Heart right ventricle (tissue), 16 donors: ENCODE measurements around the gene AGBL2. TPM values are rescaled to one million over a fixed set of nuclear protein-coding genes. Genes with fewer than 3 reads are reported as not detected.

Source experiments
- ATAC-seq, 8 donors: fragments of 200-7000 bp; cut with Tn5 transposase; one replicate each; pipeline ENCODE4 v1.9.1; 2020; ENCODE audit warnings: mild to moderate bottlenecking in 8 of 8, moderate library complexity in 8 of 8, moderate number of reproducible peaks in 1 of 8
- DNase-seq, 2 donors: peaks; one replicate each; pipeline ENCODE4 v3.0.0-alpha.2; 2020
- H3K27ac ChIP-seq, 10 donors: fragments of 200-600 bp; sonication (generic) in 2 of 10; one replicate each; pipeline versions ENCODE4 v1.5.0 to v1.8.0; 2020 to 2022; ENCODE audit warnings: mild to moderate bottlenecking in 3 of 10
- H3K27me3 ChIP-seq, 7 donors: fragments of 200-600 bp; one replicate each; pipeline ENCODE4 v1.8.0; 2021 to 2022; ENCODE audit warnings: mild to moderate bottlenecking in 2 of 7
- H3K36me3 ChIP-seq, 9 donors: fragments of 200-600 bp; sonication (generic) in 1 of 9; one replicate each; pipeline versions ENCODE4 v1.5.0 to v1.8.0; 2020 to 2022; ENCODE audit warnings: mild to moderate bottlenecking in 2 of 9
- H3K4me1 ChIP-seq, 9 donors: fragments of 200-600 bp; sonication (generic) in 1 of 9; one replicate each; pipeline versions ENCODE4 v1.5.0 to v1.8.0; 2020 to 2022; ENCODE audit warnings: mild to moderate bottlenecking in 4 of 9
- H3K4me3 ChIP-seq, 10 donors: fragments of 200-600 bp; sonication (generic) in 2 of 10; one replicate each; pipeline versions ENCODE4 v1.5.0 to v1.8.0; 2020 to 2022; ENCODE audit warnings: mild to moderate bottlenecking in 7 of 10, moderate library complexity in 2 of 10
- H3K9me3 ChIP-seq, 11 donors: fragments of 200-600 bp in 10 of 11; sonication (generic) in 2 of 11; one replicate each; pipeline versions ENCODE4 v1.5.0 to v1.8.0; 2013 to 2022; ENCODE audit warnings: mild to moderate bottlenecking in 2 of 11, control low read depth in 1 of 11, moderate library complexity in 1 of 11
- WGBS, 2 donors: extraction: QIAGEN DNeasy Blood & Tissue Kit; methylation state at CpG; one replicate each; pipeline ENCODE4 v1.1.7; 2013; ENCODE audit warnings: inconsistent platforms in 1 of 2; 5-methylcytosine and 5-hydroxymethylcytosine counted together
- intact Hi-C, 10 donors: fragments of 100-400 bp; cut with DNase I; formaldehyde crosslinking; loops; one replicate each; pipeline versions ENCODE4 v1.11.1 to v1.14.2; 2022
- polyA plus RNA-seq, 2 donors: library from polyadenylated mRNA; stranded (reverse); fragments of 200-250 nt; gene quantifications; one replicate each; pipeline ENCODE4 v1.2.3, GENCODE V29; 2013
- total RNA-seq, 10 donors: library from RNA; stranded (reverse); fragmentation: NEBNext Ultra II Directional in 3 of 10; extraction: Animal tissue kit (Norgen Biotek cat#: 25700) in 3 of 10; gene quantifications; one replicate each; pipeline versions ENCODE4 v1.2.1 to v1.2.4, GENCODE V29; 2021 to 2023
- TF ChIP-seq, protein P1 (sequence below), 9 donors: fragments of 200-600 bp; sonication (generic) in 2 of 9; IDR thresholded peaks; one replicate each; pipeline versions ENCODE4 v1.5.0 to v1.8.0; 2021 to 2022; ENCODE audit warnings: antibody characterized with exemption in 9 of 9, mild to moderate bottlenecking in 5 of 9, moderate library complexity in 1 of 9
- donor health status: Arrhythmogenic right ventricular cardiomyopathy.
- donor health status: ischemic (EF 13 %, LVEDD 7.1; RV severe dilation, severe dysfunction).
- donor health status: healthy with polysubstance abuse.
- donor health status: DM: no; HTN: yes; CAD: no.
- donor health status: DM: no; HTN: no; CAD: no.
- donor health status: ischemic (EF 25% LVEDD 6.9; RV normal size, moderate dysfunction).
- donor health status: ischemic (EF 25% LVEDD 5.7; RV mildly dilated, moderate dysfunction).
- donor health status: healthy.
- donor health status: DM: yes; HTN: yes; CAD: no.
- donor health status: Ischemic cardiomyopathy.
- donor health status: ischemic (EF 35%, LVEDD 5.7; RV mildly dilated, moderate dysfunction).
- donor health status: nonischemic (EF 11% LVEDD 7.7; RV severe dilation, severe dysfunction).
- donor health status: DM: yes; HTN: yes; CAD: no.
- donor health status: PGD.
- donor health status: ischemic (EF 29% LVEDD 5.4; RV normal size, mild dysfunction).
- donor health status: nonischemic (EF 23%, LVEDD 6.1; RV moderate dilation, normal function).

Gene AGBL2
- total and polyA plus RNA-seq, 12 donors, result 0.04 to 1.5 (median 0.44) TPM; not detected in 5

- WGBS, 2 donors, result 94 to 96% methylated on average over 3 of the region's 3 CpGs
- Histone ChIP-seq H3K36me3 (peaks cover 3 to 100% (median 71%) of the 10 kb centered on the region in 9 donors), H3K27me3 (no peaks in the 10 kb centered on the region), H3K4me3 (no peak overlapping the region), H3K4me1 (peaks cover 0 to 16% (median 10%) of the 10 kb centered on the region in 9 donors), H3K27ac (no peak overlapping the region), H3K9me3 (no peaks in the 10 kb centered on the region)
- ATAC-seq, result no peak
- DNase-seq, result no peak
- TF ChIP-seq, protein P1, sequence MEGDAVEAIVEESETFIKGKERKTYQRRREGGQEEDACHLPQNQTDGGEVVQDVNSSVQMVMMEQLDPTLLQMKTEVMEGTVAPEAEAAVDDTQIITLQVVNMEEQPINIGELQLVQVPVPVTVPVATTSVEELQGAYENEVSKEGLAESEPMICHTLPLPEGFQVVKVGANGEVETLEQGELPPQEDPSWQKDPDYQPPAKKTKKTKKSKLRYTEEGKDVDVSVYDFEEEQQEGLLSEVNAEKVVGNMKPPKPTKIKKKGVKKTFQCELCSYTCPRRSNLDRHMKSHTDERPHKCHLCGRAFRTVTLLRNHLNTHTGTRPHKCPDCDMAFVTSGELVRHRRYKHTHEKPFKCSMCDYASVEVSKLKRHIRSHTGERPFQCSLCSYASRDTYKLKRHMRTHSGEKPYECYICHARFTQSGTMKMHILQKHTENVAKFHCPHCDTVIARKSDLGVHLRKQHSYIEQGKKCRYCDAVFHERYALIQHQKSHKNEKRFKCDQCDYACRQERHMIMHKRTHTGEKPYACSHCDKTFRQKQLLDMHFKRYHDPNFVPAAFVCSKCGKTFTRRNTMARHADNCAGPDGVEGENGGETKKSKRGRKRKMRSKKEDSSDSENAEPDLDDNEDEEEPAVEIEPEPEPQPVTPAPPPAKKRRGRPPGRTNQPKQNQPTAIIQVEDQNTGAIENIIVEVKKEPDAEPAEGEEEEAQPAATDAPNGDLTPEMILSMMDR (IDR thresholded peaks at IDR 0.05), result no peak
- intact Hi-C loops, result loop anchor here in 1 of 10 donors (10.0 kb wide), 1 partner anchor 89 kb away; no protein-coding TSS in a partner anchor
Observed at GRCh38 chr11:47725442-47726117, 10.4 kb upstream of the AGBL2 start.

GRCh38 chr11:47724041-47724729, 9.0 kb upstream of the AGBL2 start:
- peak overlapping the region in 6 of 10 donors; percentile 4 to 57 (median 38) for H3K27ac ChIP-seq
- no peaks in the 10 kb centered on the region for H3K27me3 ChIP-seq
- DNase-seq (no peak), ATAC-seq (peak in 7 of 8 donors; percentile 29 to 85 (median 48))
- WGBS, 2 donors, result 68 to 70% methylated on average over 6 of the region's 6 CpGs
- H3K9me3 ChIP-seq, result no peaks in the 10 kb centered on the region
- intact Hi-C loops, result loop anchor here in 3 of 10 donors (5.0 to 10.0 kb wide), 3 partner anchors 33 to 91 kb away; partner anchors contain the start of gene MTCH2 (in 1 of the 3)
- no peak overlapping the region for H3K4me3 ChIP-seq
- peaks cover 3 to 100% (median 68%) of the 10 kb centered on the region in 9 donors for H3K36me3 ChIP-seq
- H3K4me1 ChIP-seq, result peaks cover 0 to 16% (median 10%) of the 10 kb centered on the region in 9 donors
- TF ChIP-seq, protein P1 (IDR thresholded peaks at IDR 0.05), result no peak

GRCh38 chr11:47723041-47723440, 7.9 kb upstream of the AGBL2 start:
- ATAC-seq, result peak; percentile 41 to 92 (median 72)
- H3K27ac ChIP-seq, result peak overlapping the region in 6 of 10 donors; percentile 4 to 57 (median 44)
- no peak overlapping the region for H3K4me3 ChIP-seq
- H3K9me3 ChIP-seq, result no peaks in the 10 kb centered on the region
- WGBS, 2 donors, result 69 to 76% methylated on average over 3 of the region's 3 CpGs
- no peak for DNase-seq
- peaks cover 3 to 100% (median 68%) of the 10 kb centered on the region in 9 donors for H3K36me3 ChIP-seq
- intact Hi-C loops, result loop anchor here in 3 of 10 donors (5.0 to 10.0 kb wide), 3 partner anchors 34 to 92 kb away; partner anchors contain the start of gene MTCH2 (in 1 of the 3)
- no peaks in the 10 kb centered on the region for H3K27me3 ChIP-seq
- H3K4me1 ChIP-seq, result peaks cover 0 to 16% (median 10%) of the 10 kb centered on the region in 9 donors
- TF ChIP-seq, protein P1 (IDR thresholded peaks at IDR 0.05), result no peak

- H3K27ac ChIP-seq, result no peak overlapping the region
- no peaks in the 10 kb centered on the region for H3K27me3 ChIP-seq
- DNase-seq (no peak), ATAC-seq (no peak)
- H3K4me3 ChIP-seq, result no peak overlapping the region
- H3K36me3 ChIP-seq, result peaks cover 3 to 98% (median 72%) of the 10 kb centered on the region in 9 donors
- no peaks in the 10 kb centered on the region for H3K9me3 ChIP-seq
- intact Hi-C loops, result loop anchor here in 3 of 10 donors (5.0 to 10.0 kb wide), 3 partner anchors 37 to 94 kb away; partner anchors contain the start of gene MTCH2 (in 1 of the 3)
- 96 to 98% methylated on average over 12 of the region's 12 CpGs for WGBS, 2 donors
- TF ChIP-seq, protein P1 (IDR thresholded peaks at IDR 0.05), result no peak
- peaks cover 0 to 19% (median 9%) of the 10 kb centered on the region in 9 donors for H3K4me1 ChIP-seq
Observed at GRCh38 chr11:47720651-47721050, 5.5 kb upstream of the AGBL2 start.
